NCI-H146 (cell line): ENCODE measurements around the gene SYT13.
"Not testable (repeated sequence)": the region's sequence is repeated elsewhere in the genome, so short reads cannot be mapped to it uniquely, and the experiment has no call there.

Experiments
- DNase-seq: peaks from one replicate; lab custom pipeline; 2025; lab: John Stamatoyannopoulos, UW

The SYT13 gene

GRCh38 chr11:45274206-45274605, 11.9 kb downstream of the SYT13 start:
- DNase-seq, result no peak

DNA sequence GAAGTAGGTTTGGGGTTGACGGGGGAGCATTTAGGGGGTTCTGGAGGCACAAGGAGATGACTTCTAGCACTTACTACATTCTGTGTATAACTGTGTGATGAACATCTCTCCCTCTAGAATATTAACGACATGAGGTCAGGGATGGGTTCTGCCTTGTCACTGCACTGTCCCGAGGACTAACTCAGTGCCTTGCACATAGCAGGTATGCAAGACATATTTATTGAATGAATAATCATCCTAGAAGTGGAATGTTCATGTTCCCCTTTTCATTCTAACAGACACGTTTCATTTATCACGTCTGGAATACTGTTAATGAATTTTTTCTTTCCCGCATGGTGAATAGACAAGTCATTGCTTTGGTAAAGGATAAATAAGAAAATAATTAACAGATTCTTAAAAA, 12.6 kb downstream of the SYT13 start:
- DNase-seq, result no peak

GRCh38 chr11:45272701-45273100, 13.4 kb downstream of the SYT13 start:
- no peak for DNase-seq

GRCh38 chr11:45270946-45271716, 15.0 kb downstream of the SYT13 start:
- DNase-seq, result no peak

DNA sequence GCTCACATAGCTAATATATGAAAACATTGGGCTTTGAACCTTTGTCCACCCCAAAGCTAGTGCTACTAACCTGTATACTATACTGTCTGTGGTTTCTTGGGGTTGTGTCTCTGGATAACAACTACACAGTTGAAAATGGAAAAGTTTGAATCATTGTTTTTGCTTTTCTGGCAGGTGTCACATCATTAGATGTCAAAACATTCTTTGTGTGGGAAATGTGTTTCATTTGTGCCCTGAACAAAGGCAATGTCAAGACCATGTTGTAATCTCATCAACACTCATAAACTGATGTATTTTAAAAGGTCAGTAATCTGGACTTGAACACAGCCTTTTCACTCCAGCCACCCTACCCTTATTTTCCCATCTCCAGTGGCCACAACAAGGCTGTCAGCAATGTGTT, 16.5 kb downstream of the SYT13 start:
- no peak for DNase-seq

DNA sequence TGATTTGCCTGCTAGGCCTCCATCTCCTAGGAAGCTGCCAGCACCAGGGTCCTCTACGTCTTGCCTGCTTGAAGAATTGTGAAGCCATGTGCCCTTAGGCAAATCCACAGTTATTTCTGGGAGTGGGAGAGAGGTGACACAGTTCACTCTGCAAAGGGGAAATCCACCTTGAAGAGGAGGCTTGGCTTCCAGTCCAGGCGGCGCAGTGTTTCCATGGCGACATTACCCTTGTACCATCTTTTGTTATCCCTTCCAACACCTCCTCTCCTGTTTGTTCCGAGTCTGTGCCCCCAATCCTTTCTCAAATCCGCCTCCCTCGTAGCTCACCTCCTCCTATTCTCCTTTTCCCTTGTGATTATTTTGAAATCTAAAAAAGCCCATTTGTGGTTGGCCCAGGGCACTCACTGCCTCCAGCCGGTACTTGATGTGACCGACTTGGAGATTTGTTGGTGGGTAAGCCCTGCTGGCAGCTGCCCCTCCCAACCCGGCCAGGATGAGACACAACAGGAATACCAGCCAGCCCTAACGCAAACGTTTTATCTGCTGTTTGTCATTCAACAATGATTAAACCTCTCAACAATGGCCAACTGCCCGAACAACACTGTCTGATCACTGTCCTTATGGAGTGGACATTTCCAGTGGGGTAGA, 18.4 kb downstream of the SYT13 start:
- no peak for DNase-seq

- DNase-seq, result no peak
Measured at GRCh38 chr11:45267052-45267451, 19.1 kb downstream of the SYT13 start.

DNA sequence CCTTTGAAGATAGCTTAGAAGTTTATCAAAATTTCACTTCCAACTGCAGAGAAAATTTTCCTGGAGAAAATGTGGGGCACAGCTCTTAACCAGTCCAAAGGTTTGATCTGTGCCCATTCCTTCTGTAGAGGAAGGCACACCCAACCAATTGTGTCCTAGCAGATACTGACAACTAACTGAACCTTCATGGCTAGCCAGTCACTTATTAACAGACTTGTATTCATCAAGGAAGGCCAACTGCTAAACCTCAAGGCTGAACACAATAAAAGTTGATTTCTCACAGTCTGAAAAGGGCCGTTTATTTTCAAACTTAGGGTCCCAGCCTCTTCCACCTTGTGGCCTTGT, 19.5 kb downstream of the SYT13 start:
- DNase-seq, result no peak

- no peak for DNase-seq
Measured at GRCh38 chr11:45265969-45266675, 20.0 kb downstream of the SYT13 start.

DNA sequence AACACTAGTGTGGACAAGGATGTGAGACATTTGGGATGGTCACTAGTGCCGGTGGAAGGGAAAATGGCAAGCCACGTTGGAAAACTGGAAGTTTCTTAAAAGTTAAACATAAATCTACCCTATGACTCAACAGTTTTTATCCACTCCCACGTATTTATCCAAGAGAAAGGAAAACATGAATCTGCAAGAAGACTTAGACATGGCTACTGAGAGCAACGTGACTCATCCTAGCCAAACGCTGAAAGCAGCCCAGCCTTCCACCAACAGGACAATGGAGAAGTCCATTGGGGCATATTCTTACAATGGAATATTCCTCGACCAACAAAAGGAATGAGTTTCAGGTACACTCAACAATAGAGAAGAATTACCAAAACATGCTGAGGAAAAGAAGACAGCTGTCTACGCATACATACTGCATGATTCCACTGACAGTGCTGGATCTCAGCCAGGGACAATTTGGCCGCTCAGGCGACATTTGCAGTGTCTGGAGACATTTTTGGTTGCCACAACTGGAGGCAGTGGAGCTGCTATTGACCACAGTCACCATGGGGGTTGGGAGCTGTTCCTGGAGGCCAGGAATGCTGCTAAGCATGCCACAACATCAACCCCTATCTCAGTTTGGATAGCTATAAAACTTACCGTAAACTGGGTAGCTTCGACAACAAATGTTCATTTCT, 21.2 kb downstream of the SYT13 start:
- DNase-seq, result no peak

- no peak for DNase-seq
Measured at GRCh38 chr11:45263773-45264172, 22.4 kb downstream of the SYT13 start.

- peak; percentile 42 for DNase-seq
Measured at GRCh38 chr11:45262900-45263299, 23.2 kb downstream of the SYT13 start.

DNA sequence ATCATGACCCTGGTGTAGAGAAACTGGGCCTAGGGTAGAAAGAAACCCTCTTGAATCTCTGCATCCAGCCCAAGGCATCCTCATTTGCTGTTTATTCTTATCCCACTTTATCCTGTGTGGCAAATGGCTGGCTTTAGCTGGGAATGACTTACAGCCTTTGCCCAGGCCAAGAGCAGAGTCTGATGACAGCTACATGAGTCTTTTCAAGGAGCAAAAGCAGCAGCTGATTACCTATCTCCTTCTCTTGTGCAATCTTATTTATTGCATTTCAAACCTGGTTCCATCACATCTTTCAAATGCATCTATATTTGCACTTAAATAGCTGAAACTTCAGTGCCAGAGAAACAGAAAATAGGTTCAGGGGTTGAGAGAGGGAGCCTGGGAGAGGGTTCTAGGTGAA, 26.1 kb downstream of the SYT13 start:
- no peak for DNase-seq

GRCh38 chr11:45259592-45259991, 26.5 kb downstream of the SYT13 start:
- DNase-seq, result no peak

DNA sequence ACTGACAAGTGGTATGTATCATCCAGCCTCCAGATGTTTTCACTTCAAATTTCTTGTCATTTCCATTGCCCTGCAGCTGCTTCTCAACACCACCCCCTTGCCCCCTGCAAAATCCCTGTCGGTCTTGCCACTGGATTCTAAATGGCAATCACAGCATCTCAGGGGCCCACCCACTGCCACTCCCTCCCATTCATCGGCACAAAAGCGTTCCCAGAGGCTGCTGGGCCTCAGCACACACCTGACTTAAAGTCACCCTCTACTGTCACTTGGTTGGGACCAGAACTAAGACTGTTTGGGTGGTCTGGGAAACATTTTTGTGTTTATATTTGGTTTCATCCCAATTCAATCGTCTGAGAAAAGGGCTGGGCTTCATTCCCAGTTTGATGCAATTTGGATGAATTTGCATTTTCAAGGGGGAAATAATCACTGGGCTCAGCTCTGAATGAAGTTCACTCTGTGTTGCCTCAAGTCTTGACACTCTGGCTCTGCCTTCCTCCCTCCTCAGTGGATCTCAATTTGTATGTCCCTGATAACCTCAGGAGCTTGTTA, 27.1 kb downstream of the SYT13 start:
- no peak for DNase-seq

GRCh38 chr11:45254070-45254469, 32.1 kb downstream of the SYT13 start:
- no peak for DNase-seq

- no peak for DNase-seq
Measured at GRCh38 chr11:45253640-45254039, 32.5 kb downstream of the SYT13 start.

DNA sequence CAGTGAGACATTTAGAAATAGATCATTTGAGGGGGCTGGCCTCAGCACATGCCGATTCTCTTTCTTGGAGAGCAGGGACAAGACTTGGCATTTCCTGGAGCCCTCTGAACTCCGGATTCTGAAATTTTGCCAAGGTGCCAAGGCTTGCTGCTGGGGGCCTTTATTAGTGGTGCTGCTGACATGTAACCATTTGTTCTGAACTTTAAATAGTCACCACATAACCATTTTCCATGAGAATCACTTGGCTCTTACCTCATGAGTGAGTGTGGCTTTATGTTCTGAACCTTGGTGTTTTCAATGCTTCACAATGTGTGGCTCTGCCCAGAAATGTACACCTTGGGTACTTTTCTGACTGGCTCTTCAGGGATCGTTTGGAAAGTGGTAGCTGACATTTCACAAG, 33.3 kb downstream of the SYT13 start:
- no peak for DNase-seq

DNA sequence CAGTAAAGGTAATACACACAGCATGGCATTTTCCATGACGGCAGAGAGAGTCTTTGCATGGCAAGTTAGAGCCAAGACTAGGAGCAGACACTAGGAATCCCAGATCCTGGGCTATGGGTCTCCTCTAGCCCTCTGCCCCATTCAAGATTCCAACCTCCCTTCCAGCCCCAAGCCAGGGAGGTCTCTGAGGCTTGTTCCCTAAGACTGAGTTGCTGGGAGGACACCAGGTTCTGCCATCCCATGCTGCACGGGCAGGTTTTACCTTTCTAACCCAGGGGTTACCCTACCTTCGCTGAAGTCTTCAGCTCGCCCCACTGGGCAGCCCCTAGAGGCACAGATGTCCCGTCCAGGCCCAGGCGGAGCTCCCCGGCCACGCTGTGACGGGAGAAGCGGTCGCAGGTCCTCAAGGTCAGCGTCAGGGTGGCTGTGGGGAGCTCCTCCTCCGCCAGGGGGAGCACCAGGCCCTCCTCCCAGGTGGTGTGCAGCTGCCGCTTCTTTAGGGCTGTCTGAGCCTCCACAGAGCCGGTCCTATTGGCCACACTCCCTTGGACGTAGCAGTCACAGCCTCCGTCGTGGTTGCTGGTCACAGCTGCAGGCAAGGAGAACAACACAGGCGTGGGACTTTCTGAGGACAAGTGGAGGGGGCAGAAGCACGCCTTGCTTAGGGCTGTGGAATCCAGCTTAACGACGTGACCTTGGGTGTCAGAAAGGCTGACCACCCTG, 33.8 kb downstream of the SYT13 start:
- peak; percentile 10 for DNase-seq

- no peak for DNase-seq
Measured at GRCh38 chr11:45250035-45250718, 36.0 kb downstream of the SYT13 start.

DNA sequence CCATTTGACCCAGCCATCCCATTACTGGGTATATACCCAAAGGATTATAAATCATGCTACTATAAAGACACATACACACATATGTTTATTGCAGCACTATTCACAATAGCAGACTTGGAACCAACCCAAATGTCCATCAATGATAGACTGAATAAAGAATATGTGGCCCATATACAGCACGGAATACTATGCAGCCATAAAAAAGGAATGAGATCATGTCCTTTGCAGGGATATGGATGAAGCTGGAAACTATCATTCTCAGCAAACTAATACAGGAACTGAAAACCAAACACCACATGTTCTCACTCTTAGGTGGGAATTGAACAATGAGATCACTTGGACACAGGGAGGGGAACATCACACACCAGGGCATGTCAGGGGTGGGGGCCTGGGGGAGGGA, 36.8 kb downstream of the SYT13 start:
- not testable (repeated sequence) for DNase-seq
